Inflammatory macrophage treated with lipopolysaccharide for 4 hours (primary cell): ENCODE measurements around the gene PRXL2A.
"Not testable (repeated sequence)": the region's sequence is repeated elsewhere in the genome, so short reads cannot be mapped to it uniquely, and the experiment has no call there.

ENCODE experiments used
- DNase-seq: peaks from one replicate; pipeline ENCODE4 v3.0.0-alpha.2; 2020

Gene PRXL2A

DNA sequence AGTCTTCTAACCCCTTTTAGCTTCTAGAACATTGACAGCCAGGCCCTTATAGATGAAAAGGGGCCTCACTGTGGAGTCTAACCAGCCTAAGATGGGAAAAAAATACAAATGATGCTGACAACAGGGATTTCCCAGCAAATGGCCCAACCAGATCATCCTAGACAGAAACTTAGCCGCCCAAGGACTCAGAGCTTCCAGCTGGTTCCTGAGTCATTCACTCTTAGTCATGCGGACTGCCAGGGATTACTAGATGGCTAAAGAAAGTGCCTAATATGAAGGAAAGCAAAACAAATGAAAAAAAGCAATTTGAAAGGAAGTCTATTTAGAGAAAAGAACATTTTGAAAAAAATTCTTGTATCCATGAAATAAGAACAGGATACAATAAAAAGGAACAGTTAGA, 69.5 kb downstream of the PRXL2A start:
- peak; percentile 97 for DNase-seq

DNA sequence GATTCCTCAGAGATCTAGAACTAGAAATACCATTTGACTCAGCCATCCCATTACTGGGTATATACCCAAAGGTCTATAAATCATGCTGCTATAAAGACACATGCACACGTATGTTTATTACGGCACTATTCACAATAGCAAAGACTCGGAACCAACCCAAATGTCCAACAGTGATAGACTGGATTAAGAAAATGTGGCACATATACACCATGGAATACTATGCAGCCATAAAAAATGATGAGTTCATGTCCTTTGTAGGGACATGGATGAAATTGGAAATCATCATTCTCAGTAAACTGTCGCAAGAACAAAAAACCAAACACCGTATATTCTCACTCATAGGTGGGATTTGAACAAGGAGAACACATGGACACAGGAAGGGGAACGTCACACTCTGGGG, 72.0 kb downstream of the PRXL2A start:
- not testable (repeated sequence) for DNase-seq

DNA sequence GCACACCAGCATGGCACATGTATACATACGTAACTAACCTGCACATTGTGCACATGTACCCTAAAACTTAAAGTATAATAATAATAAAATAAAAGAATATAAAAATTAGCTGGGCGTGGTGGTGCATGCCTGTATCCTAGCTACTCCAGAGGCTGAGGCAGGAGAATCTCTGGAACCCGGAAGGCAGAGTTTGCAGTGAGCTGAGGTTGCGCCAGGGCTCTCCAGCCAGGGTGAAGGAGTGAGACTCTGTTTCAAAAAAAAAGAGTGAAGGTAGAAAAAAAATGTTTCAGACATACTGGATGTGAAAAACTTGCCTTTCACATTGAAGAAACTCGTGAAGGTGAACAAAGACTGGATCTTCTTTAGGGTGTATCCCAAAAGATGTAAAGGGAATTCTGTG, 72.5 kb downstream of the PRXL2A start:
- no peak for DNase-seq

DNA sequence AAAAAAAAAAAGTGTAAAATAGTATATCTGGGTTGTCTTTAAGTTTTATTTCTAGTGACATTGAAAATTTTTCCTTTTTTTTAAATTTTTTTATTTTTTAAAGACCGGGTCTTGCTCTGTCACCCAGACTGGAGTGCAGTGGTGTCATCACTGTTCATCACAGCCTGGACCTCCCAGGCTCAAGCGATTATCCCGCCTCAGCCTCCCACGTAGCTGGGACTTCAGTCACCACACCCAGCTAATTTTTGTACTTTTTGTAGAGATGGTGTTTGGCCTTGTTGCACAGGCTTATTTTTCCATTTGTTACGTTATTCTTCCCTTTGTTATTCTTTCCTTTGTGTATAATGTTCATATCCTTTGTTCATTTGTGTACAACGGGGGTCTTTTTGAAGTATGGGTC, 75.9 kb downstream of the PRXL2A start:
- peak; percentile 87 for DNase-seq

DNA sequence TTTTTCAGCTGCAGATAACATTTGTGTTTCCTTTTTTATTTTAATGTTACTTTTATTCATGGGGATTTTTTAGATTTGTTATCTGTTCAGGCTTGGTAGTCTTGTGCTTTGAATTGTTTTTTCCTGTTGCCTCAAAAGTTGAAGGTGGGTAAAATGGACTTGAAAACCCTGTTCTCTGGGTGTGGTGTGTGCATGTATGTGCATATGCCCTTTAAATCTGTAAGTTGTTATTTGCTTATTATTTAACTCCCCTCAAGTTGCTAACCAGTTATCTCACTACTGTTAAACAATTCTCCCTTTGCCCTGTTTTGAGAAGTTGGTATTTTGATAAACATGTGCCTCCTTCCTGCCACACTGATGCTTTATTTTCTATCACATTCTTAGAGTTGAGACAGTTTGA, 76.3 kb downstream of the PRXL2A start:
- DNase-seq = no peak

DNA sequence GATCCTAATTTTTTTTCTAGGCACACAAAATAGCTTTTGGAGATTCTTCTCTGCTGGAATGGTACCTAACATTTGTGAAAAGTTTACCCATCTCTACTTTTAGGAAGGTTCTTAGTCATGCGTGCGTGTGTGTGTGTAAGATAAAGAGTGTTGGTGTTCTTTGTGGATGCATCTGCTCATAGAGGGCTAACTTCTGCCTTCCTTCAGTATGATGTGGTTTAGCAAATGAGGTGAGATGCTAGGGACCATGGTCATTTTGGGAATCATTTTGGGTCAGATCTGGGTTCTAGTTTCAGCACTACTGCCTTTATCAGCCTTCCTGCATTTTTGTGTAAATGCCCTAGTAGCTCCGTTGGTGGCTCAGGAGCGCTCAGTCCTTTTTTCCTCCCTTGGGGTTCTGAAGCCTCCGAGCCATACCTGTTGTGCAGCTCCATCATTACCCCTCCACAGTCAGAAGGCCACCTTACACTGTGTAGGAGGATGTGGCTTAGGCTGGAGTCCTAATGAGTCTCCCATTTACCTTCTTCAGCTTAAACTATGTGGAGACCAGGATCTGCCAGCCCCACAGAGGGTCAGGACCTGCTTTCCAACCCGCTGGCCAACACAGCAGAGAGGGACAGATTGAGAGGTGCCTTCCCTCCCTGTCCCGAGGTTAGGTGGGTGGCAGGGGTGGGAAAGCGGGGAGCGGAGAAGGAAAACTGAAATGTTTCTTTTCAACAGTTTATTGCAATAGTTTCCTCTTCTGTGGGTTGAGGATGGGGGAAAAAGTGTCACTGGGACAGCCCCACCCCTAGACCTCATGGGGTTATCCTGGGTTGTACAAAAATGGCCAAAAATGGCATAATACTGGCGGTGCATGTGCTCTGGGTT, 77.0 kb downstream of the PRXL2A start:
- DNase-seq = peak; percentile 95

DNA sequence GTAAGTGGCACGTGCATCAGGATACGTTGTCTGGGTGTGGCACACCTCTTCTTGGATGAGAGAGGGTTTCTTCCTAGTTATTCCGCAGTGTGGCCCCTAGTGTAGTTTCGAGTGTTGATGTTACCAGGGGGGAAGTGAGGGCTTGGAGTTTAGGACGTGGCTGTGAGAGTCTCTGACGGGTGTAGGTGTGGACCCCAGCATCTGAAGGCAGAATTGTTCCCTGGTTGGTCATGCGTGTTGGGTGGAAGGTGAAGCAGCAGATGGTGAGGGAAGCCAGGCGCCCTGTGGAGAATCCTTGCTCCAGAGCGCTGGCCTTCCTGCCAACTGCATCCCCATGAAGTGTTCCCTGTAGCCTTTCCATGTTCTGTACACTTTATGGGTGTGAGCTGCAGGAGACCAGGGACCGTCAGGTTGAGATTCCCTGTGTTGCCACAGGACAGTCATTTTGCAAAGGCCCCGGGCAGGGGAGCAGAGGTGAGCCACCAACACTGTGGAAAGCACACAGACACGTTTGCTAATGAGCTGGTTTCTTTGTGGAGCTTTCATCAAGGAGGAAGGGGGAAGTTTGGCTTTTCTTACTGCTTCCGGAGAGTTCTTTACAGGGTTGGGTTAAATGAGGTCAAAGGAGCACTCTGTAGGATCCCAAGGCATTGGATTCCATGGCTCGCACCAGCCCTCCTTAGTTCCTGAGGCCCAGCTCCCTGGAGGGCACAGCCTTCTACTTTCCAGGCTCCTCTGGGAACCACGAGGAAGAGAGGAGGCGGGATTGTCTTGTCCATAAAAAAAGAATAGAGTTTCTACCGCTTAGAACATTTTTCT, 77.8 kb downstream of the PRXL2A start:
- peak; percentile 82 for DNase-seq
